ENCODE results near the gene MUC5B.

Gene MUC5B

DNA sequence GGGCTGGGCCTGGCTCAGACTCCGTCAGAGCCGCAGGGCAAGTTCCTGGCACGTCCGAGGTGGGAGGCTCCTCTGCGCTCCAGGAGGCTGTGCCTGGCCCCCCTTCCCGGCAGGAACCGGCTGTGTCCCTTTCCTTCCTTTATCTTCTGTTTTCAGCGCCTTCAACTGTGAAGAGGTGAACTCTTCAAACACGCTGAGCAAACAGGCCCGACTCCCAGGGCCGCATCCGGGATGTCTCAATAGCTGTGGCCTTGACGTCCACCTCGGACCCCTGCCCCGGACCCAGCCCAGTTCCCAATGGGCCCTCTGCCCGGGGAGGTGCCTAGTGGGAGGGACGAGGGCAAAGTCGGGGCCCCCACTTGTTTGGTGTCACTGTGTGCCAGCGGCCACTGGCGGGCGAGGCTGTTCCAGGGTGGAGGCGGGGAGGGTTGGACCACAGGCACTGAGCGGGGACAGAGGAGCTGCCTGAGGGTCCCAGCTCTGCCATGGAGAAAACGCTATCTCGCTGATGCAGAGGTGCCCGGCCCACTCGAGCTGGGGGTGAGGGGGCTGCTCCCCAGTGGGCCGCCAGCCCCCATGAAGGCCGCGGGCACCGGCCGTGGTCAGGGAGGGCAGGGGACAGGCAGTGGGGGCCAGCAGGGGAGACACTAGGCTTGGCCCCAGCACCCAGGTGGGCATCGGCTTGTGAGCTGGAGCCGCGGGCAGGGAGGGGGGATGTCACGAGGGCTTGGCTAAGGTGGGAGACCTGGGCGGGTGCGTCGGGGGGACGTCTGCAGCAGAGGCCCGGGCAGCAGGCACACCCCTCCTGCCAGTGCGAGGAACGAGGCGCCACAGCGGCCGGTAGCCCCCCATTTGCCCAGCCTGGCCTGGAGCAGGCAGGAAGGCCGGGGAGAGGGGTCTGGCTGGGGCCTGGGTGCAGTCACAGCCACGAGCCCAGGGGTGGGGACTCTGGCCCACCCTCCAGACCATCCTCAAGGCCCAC, 2.7 kb upstream of the MUC5B start:
- no peak for DNase-seq (ENCODE audit: low read depth in 2 of 2, low spot score in 1 of 2)

GRCh38 chr11:1220941-1221721, 1.7 kb upstream of the MUC5B start:
- DNase-seq (ENCODE audit: low read depth in 2 of 2, low spot score in 1 of 2): no peak

DNA sequence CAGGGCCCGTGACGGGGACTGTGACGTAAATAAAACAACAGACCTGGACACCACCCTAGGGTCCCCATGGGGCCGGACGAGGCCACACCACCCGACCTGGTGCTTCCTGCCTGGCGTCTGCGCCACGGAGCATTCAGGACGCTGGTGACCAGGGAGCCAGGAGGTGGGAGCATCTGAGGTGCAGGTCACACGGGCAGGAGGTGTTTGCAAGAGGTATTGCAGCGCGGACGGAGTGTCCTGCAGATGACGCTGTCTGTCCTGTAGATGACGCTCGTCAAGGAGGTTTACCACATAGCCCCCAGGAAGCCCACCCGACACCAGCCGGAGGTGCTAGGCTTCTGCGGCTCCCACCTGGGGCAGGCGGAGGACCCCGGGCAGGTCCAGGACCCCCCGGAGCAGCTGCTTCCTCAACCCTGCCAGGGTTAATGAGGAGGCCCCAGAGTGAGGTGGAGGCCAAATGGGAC, 986 bp upstream of the MUC5B start:
- no peak for DNase-seq (ENCODE audit: low read depth in 2 of 2, low spot score in 1 of 2)

DNA sequence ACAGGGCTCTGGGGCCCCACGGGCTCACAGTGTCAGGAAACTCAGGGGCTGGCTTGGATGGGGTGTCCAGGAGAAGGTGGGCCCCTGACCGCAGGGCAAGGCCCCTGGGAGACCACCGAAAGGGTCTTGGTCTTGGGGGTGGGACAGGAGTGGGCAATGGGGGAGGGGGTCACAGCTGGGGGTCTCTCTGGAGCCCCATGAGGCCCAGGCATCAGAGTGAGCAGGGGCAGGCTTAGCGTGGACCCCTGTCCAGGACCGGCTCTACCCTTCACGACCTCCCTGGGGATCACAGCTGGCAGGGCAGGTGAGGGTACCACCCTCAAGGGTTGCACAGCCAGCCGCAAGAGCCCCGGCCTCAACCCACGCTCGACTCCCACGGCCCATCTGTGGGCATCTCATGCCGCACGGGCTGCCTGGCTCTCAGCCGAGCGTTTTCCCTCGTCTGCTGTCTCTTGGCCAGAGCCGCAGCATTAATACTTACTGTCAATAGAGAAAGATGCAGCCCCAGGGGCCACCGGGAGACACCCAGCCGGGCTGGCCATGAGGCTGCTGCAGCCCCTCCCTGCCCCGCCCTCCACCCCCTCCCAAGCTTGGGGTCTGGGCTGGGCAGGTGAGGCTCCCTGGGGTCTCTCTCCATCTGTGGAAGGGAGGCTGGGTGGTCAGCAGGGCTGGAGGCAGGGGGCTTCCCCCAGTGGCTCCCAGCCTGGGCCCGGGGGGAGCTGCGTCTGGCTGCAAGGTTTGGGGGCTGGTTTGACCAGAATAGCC, 662 bp downstream of the MUC5B start:
- no peak for DNase-seq (ENCODE audit: low read depth in 2 of 2, low spot score in 1 of 2)

DNA sequence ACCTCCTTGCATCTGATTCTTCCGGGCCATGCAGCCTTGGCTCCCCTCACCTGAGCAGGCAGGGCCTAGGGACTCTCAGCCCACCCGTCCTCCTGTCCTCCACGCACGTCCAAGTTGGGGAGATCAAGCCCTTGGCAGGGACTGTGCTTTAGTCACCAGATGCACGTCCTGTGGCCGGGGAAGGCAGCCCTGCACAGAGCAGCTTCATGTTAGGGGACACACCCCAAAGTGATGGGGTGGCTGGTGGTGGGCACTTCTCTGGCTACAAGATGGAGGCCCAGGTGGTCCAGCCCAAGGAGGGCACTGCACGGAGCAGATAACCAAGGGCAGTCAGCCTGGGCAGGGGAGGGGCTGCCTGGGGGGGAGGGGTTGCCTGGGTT, 1.2 kb downstream of the MUC5B start:
- no peak for DNase-seq (ENCODE audit: low read depth in 2 of 2, low spot score in 1 of 2)

GRCh38 chr11:1224491-1225385, 1.9 kb downstream of the MUC5B start:
- DNase-seq (ENCODE audit: low read depth in 2 of 2, low spot score in 1 of 2): no peak

GRCh38 chr11:1225386-1226225, 2.7 kb downstream of the MUC5B start:
- DNase-seq (ENCODE audit: low read depth in 2 of 2, low spot score in 1 of 2): no peak

GRCh38 chr11:1226226-1226985, 3.5 kb downstream of the MUC5B start:
- no peak for DNase-seq (ENCODE audit: low read depth in 2 of 2, low spot score in 1 of 2)

GRCh38 chr11:1226986-1227550, 4.2 kb downstream of the MUC5B start:
- no peak for DNase-seq (ENCODE audit: low read depth in 2 of 2, low spot score in 1 of 2)

DNA sequence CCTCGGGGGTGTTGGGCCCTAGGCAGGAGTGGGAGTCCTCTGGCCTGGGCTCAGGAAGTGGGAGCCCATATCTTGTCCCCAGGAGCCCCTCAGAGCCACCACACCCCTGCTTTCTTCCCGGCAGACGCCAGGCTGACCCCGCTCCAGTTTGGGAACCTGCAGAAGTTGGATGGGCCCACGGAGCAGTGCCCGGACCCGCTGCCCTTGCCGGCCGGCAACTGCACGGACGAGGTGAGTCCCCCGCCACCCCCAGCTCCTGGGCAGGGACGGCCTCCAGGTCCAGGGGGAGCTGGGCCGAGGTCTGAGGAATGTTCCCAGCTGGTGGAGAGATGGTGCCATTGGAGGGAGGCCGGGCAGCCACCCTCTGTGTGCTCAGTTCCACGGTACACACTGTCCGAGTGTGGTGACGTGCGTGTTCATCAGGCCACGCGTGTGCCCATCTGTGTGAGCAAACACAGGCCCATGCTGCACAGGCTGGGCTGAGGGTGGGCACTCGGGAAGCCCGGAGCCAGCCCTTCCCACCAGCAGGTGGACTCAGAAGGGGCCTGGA, 4.8 kb downstream of the MUC5B start:
- no peak for DNase-seq (ENCODE audit: low read depth in 2 of 2, low spot score in 1 of 2)

- DNase-seq (ENCODE audit: low read depth in 2 of 2, low spot score in 1 of 2): no peak
Measured at GRCh38 chr11:1228101-1228821, 5.4 kb downstream of the MUC5B start.

GRCh38 chr11:1228921-1229451, 6.1 kb downstream of the MUC5B start:
- DNase-seq (ENCODE audit: low read depth in 2 of 2, low spot score in 1 of 2): no peak

DNA sequence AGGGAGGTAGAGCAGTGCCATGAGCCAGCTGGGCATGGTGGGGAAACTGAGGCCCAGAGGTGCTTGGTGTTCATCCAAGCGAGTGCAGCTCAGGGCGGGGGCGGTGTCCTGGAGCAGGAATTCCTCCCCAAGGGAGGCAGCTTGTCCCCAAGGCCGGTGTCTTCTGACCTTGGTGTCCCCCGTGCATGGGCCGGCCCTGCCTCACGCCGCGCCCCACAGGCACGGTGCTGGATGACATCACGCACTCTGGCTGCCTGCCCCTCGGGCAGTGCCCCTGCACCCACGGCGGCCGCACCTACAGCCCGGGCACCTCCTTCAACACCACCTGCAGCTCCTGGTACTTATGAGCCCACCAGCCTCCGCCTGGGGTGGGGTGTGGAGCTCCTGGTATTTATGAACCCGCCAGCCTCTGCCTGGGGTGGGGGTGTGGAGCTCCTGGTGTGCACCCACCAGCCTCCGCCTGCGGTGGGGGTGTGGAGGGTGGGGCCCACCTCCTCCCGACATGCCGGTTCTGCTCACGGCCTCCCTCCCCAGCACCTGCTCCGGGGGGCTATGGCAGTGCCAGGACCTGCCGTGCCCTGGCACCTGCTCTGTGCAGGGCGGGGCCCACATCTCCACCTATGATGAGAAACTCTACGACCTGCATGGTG, 6.7 kb downstream of the MUC5B start:
- DNase-seq (ENCODE audit: low read depth in 2 of 2, low spot score in 1 of 2): no peak

DNA sequence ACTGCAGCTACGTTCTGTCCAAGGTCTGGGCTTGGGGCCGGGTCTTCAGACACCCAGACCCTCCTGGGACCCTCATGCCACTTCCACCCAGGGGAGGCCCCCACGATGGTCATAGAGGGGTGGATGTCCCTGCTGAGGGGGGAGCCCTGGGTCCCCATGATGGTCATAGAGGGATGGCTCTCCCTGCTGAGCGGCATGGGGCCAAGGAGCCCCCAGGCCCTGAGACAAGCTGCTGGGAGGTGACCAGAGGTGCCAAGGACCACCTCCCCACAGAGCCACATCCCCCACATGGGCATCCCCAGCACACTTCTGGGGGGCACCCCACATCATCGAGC, 7.2 kb downstream of the MUC5B start:
- DNase-seq (ENCODE audit: low read depth in 2 of 2, low spot score in 1 of 2): no peak

DNA sequence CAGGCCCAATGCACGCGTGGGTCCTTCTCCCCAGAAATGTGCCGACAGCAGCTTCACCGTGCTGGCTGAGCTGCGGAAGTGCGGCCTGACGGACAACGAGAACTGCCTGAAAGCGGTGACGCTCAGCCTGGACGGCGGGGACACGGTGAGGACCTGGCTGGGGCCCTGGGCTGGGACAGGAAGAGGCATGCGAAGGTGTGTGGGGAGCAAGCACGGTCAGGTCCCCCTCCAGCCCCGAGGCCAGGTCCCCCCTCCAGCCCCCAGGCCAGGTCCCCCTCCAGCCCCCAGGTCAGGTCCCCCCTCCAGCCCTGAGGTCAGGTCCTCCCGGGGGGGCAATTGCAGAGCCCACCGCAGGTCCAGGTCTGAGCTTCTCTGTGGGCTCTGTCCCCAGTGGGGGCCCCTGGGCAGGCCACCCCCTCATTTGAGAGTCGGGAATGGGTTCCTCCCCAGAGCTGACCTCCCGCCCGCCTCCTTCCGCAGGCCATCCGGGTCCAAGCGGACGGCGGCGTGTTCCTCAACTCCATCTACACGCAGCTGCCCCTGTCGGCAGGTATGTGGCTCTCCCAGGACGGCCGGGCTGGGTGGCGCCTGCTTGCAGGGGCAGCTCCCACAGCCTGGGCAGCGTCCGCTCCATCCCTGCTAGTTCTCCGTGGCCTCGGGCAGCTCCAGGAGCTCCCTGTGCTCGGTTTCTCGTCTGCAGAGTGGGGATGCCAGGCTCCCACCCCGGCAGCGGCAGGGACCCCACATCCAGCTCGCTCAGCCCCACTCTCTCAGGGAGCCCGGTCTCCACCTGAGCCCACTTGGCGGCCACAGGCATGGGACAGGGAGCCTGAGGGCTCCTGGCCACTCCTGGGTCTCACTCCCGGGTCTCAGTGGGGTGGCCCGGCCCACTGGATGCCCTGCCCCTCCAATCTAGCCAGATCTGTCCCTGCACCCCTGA, 7.9 kb downstream of the MUC5B start:
- DNase-seq (ENCODE audit: low read depth in 2 of 2, low spot score in 1 of 2): no peak
